ENCODE measurements around the gene UBTFL1. TPM values are rescaled to one million over a fixed set of nuclear protein-coding genes. Genes with fewer than 3 reads are reported as not detected.

Gene UBTFL1
- total RNA-seq, 1 donor from 2014 or later = not detected

DNA sequence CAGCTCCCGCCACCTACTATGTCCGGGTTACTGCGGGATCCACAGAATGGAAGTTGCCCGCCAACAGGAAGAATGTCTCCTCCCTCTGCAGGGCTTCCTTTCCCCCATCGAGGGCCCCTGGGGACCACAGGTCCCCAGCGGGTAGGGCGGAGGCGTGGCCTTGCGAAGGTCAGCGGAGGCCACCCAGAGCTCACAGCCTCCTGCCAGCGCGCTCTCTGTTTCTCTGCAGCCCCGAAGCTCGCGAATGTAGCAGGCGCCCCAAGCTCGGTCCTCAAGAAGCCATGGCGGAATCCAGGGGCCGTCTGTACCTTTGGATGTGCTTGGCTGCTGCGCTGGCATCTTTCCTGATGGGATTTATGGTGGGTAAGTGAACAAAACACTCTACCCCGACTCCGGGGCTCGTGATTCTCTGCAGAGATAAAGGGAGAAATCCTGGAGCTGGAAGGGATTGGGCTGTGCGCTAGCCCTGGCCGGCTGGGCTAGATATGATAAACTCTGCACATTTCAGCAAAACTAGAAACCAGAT lies 48.8 kb downstream of the UBTFL1 start, which contains the start of gene NAALAD2:
Gene NAALAD2, plus strand, starts transcription at position 186 of the 526 bp plus-strand sequence. Its CDS starts 96 bp downstream, at position 282.
- peaks cover 27% of the 10 kb centered on the region for H3K27me3 Mint-ChIP-seq (ENCODE audit: low read depth)
- H3K4me3 Mint-ChIP-seq (ENCODE audit: unreplicated experiment) = peak within 1 kb of the TSS; percentile 69
- peaks cover 17% of the 10 kb centered on the region for H3K4me1 Mint-ChIP-seq (ENCODE audit: low read depth)
- TF ChIP-seq, protein P1, sequence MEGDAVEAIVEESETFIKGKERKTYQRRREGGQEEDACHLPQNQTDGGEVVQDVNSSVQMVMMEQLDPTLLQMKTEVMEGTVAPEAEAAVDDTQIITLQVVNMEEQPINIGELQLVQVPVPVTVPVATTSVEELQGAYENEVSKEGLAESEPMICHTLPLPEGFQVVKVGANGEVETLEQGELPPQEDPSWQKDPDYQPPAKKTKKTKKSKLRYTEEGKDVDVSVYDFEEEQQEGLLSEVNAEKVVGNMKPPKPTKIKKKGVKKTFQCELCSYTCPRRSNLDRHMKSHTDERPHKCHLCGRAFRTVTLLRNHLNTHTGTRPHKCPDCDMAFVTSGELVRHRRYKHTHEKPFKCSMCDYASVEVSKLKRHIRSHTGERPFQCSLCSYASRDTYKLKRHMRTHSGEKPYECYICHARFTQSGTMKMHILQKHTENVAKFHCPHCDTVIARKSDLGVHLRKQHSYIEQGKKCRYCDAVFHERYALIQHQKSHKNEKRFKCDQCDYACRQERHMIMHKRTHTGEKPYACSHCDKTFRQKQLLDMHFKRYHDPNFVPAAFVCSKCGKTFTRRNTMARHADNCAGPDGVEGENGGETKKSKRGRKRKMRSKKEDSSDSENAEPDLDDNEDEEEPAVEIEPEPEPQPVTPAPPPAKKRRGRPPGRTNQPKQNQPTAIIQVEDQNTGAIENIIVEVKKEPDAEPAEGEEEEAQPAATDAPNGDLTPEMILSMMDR (IDR thresholded peaks at IDR 0.05) = no peak
- no peaks in the 10 kb centered on the region for H3K36me3 Mint-ChIP-seq (ENCODE audit: low read depth)
- H3K9me3 Mint-ChIP-seq (ENCODE audit: low read depth) = no peaks in the 10 kb centered on the region
- H3K27ac Mint-ChIP-seq (ENCODE audit: unreplicated experiment) = no peak within 1 kb of the TSS
- DNase-seq (ENCODE audit: low spot score) = peak; percentile 77

DNA sequence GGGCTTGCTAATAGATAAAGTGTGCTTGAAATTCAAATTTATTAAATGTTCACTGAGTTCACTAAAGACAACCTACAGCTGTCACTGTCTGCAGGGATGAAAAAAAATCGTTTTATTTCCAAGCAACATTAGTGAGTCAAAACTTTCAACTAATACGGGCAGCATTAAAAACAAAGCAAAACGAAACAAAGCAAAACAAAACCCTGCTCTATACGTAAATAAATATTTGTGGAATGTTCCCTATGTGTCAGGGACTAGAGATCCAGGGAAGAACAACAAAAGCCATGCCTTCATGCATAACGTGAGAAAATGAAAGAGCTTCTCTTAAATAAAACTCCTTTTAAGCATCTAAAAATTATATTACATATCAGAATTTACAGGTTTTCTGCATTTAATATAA lies 49.3 kb downstream of the UBTFL1 start:
- TF ChIP-seq, protein P1 (IDR thresholded peaks at IDR 0.05) = no peak
- Mint-ChIP-seq H3K36me3 (ENCODE audit: low read depth) (no peaks in the 10 kb centered on the region), H3K27ac (ENCODE audit: unreplicated experiment) (no peak overlapping the region)

More for the DNA sequence above, 49.3 kb downstream of the UBTFL1 start:
- Mint-ChIP-seq H3K9me3 (ENCODE audit: low read depth) (no peaks in the 10 kb centered on the region), H3K4me3 (ENCODE audit: unreplicated experiment) (peak overlapping the region; percentile 69), H3K27me3 (ENCODE audit: low read depth) (peaks cover 25% of the 10 kb centered on the region), H3K4me1 (ENCODE audit: low read depth) (peaks cover 17% of the 10 kb centered on the region)
- DNase-seq (ENCODE audit: low spot score) = no peak

Other genes starting within 250 kb of the UBTFL1 start
- not detected in 3 replicates for gene TRIM64B, start 207.5 kb upstream of the UBTFL1 start, total RNA-seq
- not detected in 3 replicates for gene TRIM49D1, start 163.7 kb upstream of the UBTFL1 start, total RNA-seq
- gene TRIM49D2, start 161.9 kb upstream of the UBTFL1 start, total RNA-seq = not detected in 3 replicates
- gene TRIM64, start 119.9 kb upstream of the UBTFL1 start, total RNA-seq = not detected in 3 replicates
- gene TRIM49C, start 54.8 kb upstream of the UBTFL1 start, total RNA-seq = not detected in 3 replicates
- gene NAALAD2, start 48.7 kb downstream of the UBTFL1 start, total RNA-seq = 0.23 to 1.7 TPM (median 1.1 TPM) in 3 replicates
- 30.7 to 31.9 TPM (median 31.0 TPM) in 3 replicates for gene CHORDC1, start 137.1 kb downstream of the UBTFL1 start, total RNA-seq